Upper lobe of left lung (tissue), 6 donors: ENCODE data around the gene SERPINB1. TPM values are rescaled to one million over a fixed set of nuclear protein-coding genes. Genes with fewer than 3 reads are reported as not detected.

Source experiments
- ATAC-seq, 2 donors: fragments of 200-7000 bp; cut with Tn5 transposase; one replicate each; pipeline ENCODE4 v1.9.1; 2022; ENCODE audit warnings: mild to moderate bottlenecking in 2 of 2, moderate library complexity in 2 of 2; ENCODE audit not compliant: low FRiP score in 2 of 2
- DNase-seq, 2 donors: peaks; one replicate each; pipeline ENCODE4 v3.0.0-alpha.2; 2019 to 2020
- H3K27ac ChIP-seq, 4 donors: fragments of 200-600 bp; sonication (generic); one replicate each; pipeline ENCODE4 v1.5.1; 2016 to 2019
- H3K27me3 ChIP-seq, 4 donors: fragments of 200-600 bp; sonication (generic); one replicate each; pipeline ENCODE4 v1.5.1; 2017 to 2019
- H3K36me3 ChIP-seq, 4 donors: fragments of 200-600 bp; sonication (generic); one replicate each; pipeline ENCODE4 v1.5.1; 2016 to 2019
- H3K4me1 ChIP-seq, 4 donors: fragments of 200-600 bp; sonication (generic); one replicate each; pipeline ENCODE4 v1.5.1; 2018 to 2019
- H3K4me3 ChIP-seq, 4 donors: fragments of 200-600 bp; sonication (generic); one replicate each; pipeline ENCODE4 v1.5.1; 2017 to 2019; ENCODE audit warnings: mild to moderate bottlenecking in 2 of 4, moderate library complexity in 1 of 4
- H3K9me3 ChIP-seq, 4 donors: fragments of 200-600 bp; sonication (generic); one replicate each; pipeline ENCODE4 v1.5.1; 2018 to 2019
- CTCF ChIP-seq, 6 experiments: fragments of 450-650 bp in 4 of 6; fragments of 200-600 bp in 2 of 6; sonication (generic) in 2 of 6; IDR thresholded peaks; one replicate each; pipeline ENCODE4 v1.5.1; 2016 to 2019; ENCODE audit warnings: antibody characterized with exemption in 6 of 6
- EP300 ChIP-seq, 4 donors: sonication (generic); formaldehyde crosslinking; IDR thresholded peaks; one replicate each; pipeline ENCODE4 v1.5.1; 2017; ENCODE audit warnings: antibody characterized with exemption in 4 of 4, control low read depth in 2 of 4
- POLR2A ChIP-seq, 4 donors: fragments of 450-650 bp; IDR thresholded peaks; one replicate each; pipeline ENCODE4 v1.5.1; 2016 to 2017; ENCODE audit warnings: antibody characterized with exemption in 4 of 4, mild to moderate bottlenecking in 2 of 4
- POLR2AphosphoS5 ChIP-seq, 2 donors: sonication (generic); formaldehyde crosslinking; IDR thresholded peaks; one replicate each; pipeline ENCODE4 v1.5.1; 2017; ENCODE audit warnings: antibody characterized with exemption in 2 of 2
- WGBS, 2 donors: methylation state at CpG; one replicate each; pipeline ENCODE4 v1.1.5; 2017 to 2018; 5-methylcytosine and 5-hydroxymethylcytosine counted together
- small RNA-seq, 4 donors: library from RNA; depleted of rRNA; stranded (forward); fragments of <200 nt; gene quantifications; one replicate each; pipeline ENCODE3, GENCODE V24; 2016
- total RNA-seq, 6 donors: library from RNA; depleted of rRNA in 4 of 6; stranded (reverse); fragments of >200 nt in 4 of 6; gene quantifications; one replicate each; pipeline versions ENCODE4 v1.1.0 to v1.2.1, GENCODE V29; 2016 to 2021
- donor health status: DM: no; HTN: no; CAD: no; lungs with moderate emphysema.
- donor health status: DM: no; HTN: yes; CAD: no; lungs with severe emphysema.

SERPINB1 gene
- total RNA-seq, 6 donors from 2014 or later, result 56.6 to 184 (median 102) TPM

GRCh38 chr6:2784061-2784460 lies 57.6 kb downstream of the SERPINB1 start:
- ATAC-seq, result no peak
- WGBS, 2 donors, result 81 to 86% methylated on average over 5 of the region's 5 CpGs
- no peak overlapping the region for H3K4me3 ChIP-seq
- no peaks in the 10 kb centered on the region for H3K27me3 ChIP-seq
- TF ChIP-seq EP300 (IDR thresholded peaks at IDR 0.05) (no peak), CTCF (IDR thresholded peaks at IDR 0.05) (no peak), POLR2AphosphoS5 (IDR thresholded peaks at IDR 0.05) (no peak), POLR2A (IDR thresholded peaks at IDR 0.05) (no peak)
- peaks cover 14 to 31% (median 16%) of the 10 kb centered on the region in 4 donors for H3K4me1 ChIP-seq
- H3K27ac ChIP-seq, result peak overlapping the region; percentile 35 to 70 (median 52)
- peaks cover 2 to 74% (median 27%) of the 10 kb centered on the region in 4 donors for H3K36me3 ChIP-seq
- no peaks in the 10 kb centered on the region for H3K9me3 ChIP-seq
- DNase-seq, result no peak

GRCh38 chr6:2783188-2783963 lies 58.3 kb downstream of the SERPINB1 start:
- DNase-seq (no peak), ATAC-seq (no peak)
- Histone ChIP-seq H3K9me3 (no peaks in the 10 kb centered on the region), H3K4me3 (no peak overlapping the region), H3K27ac (peak overlapping the region; percentile 35 to 70 (median 60)), H3K4me1 (peaks cover 14 to 31% (median 16%) of the 10 kb centered on the region in 4 donors), H3K36me3 (peaks cover 2 to 73% (median 29%) of the 10 kb centered on the region in 4 donors), H3K27me3 (no peaks in the 10 kb centered on the region)
- 35 to 49% methylated on average over 13 to 19 of the region's 19 CpGs for WGBS, 2 donors
- TF ChIP-seq POLR2AphosphoS5 (IDR thresholded peaks at IDR 0.05) (no peak), POLR2A (IDR thresholded peaks at IDR 0.05) (no peak), EP300 (IDR thresholded peaks at IDR 0.05) (peak in 1 of 4 donors; percentile 18), CTCF (IDR thresholded peaks at IDR 0.05) (peak in 1 of 6 experiments; percentile 3)

GRCh38 chr6:2782825-2783187 lies 58.9 kb downstream of the SERPINB1 start:
- peaks cover 2 to 71% (median 29%) of the 10 kb centered on the region in 4 donors for H3K36me3 ChIP-seq
- H3K9me3 ChIP-seq, result no peaks in the 10 kb centered on the region
- 68 to 78% methylated on average over 10 of the region's 10 CpGs for WGBS, 2 donors
- peaks cover 14 to 31% (median 16%) of the 10 kb centered on the region in 4 donors for H3K4me1 ChIP-seq
- DNase-seq, result no peak
- no peak overlapping the region for H3K4me3 ChIP-seq
- H3K27me3 ChIP-seq, result no peaks in the 10 kb centered on the region
- TF ChIP-seq POLR2A (IDR thresholded peaks at IDR 0.05) (no peak), CTCF (IDR thresholded peaks at IDR 0.05) (no peak), EP300 (IDR thresholded peaks at IDR 0.05) (no peak)
- ATAC-seq, result no peak
- peak overlapping the region; percentile 31 to 70 (median 60) for H3K27ac ChIP-seq

- Histone ChIP-seq H3K27me3 (no peaks in the 10 kb centered on the region), H3K9me3 (no peaks in the 10 kb centered on the region), H3K4me1 (peaks cover 15 to 31% (median 17%) of the 10 kb centered on the region in 4 donors), H3K4me3 (no peak overlapping the region), H3K36me3 (peaks cover 2 to 66% (median 29%) of the 10 kb centered on the region in 4 donors), H3K27ac (peak overlapping the region in 2 of 4 donors; percentile 32 to 60)
- WGBS, 2 donors, result 89 to 90% methylated on average over 4 to 9 of the region's 9 CpGs
- no peak for TF ChIP-seq CTCF (IDR thresholded peaks at IDR 0.05)
- no peak for TF ChIP-seq POLR2AphosphoS5 (IDR thresholded peaks at IDR 0.05)
- TF ChIP-seq POLR2A (IDR thresholded peaks at IDR 0.05), result no peak
- TF ChIP-seq EP300 (IDR thresholded peaks at IDR 0.05), result no peak
- ATAC-seq (no peak), DNase-seq (no peak)
These were observed 59.3 kb downstream of the SERPINB1 start for GRCh38 chr6:2782356-2782708.

Small RNAs within 50 kb of the gene (small RNA-seq; reads per million reads assigned to genes)
- gene MIR4645, result 0.37 to 1.6 (median 1.2) reads per million in 4 donors

Other genes starting within 250 kb of the SERPINB1 start
- gene MYLK4, start 90.9 kb downstream of the SERPINB1 start, total RNA-seq, result 1 to 10 TPM in 5 of 6 donors, under 1 TPM in 1; 0.64 to 2.6 (median 1.2) TPM
- gene WRNIP1, start 76.5 kb downstream of the SERPINB1 start, total RNA-seq, result 100 to 1,000 TPM in 1 of 6 donors, 10 to 100 TPM in 5; 38.7 to 101 (median 59.2) TPM
- 10 to 100 TPM in 2 of 6 donors, 1 to 10 TPM in 4; 7.7 to 14.0 (median 9.3) TPM for gene SERPINB9, start 61.4 kb upstream of the SERPINB1 start, total RNA-seq
- 100 to 1,000 TPM; 133 to 181 (median 150) TPM for gene SERPINB6, start 129.7 kb upstream of the SERPINB1 start, total RNA-seq
- 10 to 100 TPM; 10.6 to 34.3 (median 18.6) TPM for gene NQO2, start 158.0 kb upstream of the SERPINB1 start, total RNA-seq
- 10 to 100 TPM; 20.6 to 35.6 (median 26.6) TPM for gene RIPK1, start 226.6 kb upstream of the SERPINB1 start, total RNA-seq